ENCODE measurements around the gene ZCCHC4.
A peak's percentile ranks its signal among the peaks of the same experiment; 100 is the strongest.
"Not testable (repeated sequence)": the region's sequence is repeated elsewhere in the genome, so short reads cannot be mapped to it uniquely, and the experiment has no call there.

Gene ZCCHC4

DNA sequence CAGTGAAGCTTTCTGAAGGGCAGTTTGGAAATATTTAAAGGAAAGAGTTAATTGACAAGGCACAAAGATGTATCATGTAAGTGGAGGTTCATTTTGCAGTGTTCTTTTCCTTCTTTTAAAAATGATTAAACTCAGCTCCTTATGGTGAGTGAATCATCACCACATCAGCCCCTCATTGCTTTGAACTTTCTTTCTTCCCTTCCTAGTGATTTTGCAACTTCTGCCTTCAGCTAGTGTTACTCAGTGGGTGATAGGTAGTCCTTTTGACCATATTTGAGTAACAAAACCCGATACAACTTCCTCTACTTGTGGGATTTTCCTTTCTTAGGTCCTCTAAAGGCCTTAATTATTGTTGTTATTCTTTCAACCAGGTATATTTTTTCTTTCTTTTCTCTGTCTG is 8.2 kb downstream of the ZCCHC4 start:
- no peak for DNase-seq (ENCODE audit: low spot score)

DNA sequence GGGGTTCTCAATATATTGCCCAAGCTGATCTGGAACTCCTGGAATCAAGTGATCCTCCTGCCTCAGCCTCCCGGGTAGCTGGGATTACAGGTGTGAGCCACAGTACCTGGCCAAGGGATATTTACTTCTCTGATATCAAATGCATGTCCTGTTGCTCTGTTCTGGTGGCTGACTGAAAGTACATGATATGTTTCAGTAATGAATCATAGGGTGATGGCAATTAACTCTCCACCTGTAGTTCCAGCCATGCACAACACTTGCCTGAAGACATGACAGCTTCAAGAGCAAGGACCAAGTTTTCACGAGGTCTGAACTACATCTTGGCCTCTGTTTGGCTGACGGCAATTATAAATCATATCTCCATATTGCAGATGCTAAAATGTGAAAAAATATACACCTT is 9.1 kb downstream of the ZCCHC4 start:
- DNase-seq (ENCODE audit: low spot score) = no peak

DNA sequence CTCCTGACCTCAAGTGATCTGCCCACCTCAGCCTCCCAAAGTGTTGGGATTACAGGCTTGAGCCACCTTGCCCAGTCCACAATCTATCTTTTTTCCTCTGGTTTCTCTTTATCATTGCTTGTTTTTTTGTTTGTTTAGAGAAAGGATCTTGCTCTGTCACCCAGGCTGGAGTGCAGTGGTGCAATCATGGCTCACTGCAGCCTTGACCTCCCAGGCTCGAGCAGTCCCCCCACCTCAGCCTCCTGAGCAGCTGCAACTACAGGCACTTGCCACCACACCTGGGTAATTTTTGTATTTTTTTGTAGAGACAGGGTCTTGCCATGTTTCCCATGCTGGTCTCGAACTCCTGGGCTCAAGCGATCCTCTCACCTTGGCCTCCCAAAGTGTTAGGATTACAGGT is 15.9 kb downstream of the ZCCHC4 start:
- DNase-seq (ENCODE audit: low spot score) = not testable (repeated sequence)

DNA sequence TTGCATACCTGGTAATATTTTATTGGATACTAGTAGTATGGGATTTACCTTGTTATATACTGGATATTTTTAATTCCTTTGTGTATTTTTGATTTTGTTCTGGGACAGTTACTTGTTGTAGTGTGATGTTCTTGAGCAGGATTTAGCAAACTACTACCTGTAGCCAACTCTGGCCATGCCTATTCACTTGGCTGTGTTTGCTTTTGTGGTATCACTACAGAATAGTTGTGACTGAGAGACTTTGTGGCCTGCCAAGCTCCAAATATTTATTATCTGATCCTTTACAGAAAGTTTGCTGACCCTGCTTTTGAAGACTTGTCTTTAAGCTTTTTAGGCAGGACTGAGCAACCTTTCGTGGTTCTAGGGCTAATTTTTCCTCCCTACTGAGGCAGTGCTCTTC is 17.8 kb downstream of the ZCCHC4 start:
- DNase-seq (ENCODE audit: low spot score) = no peak

DNA sequence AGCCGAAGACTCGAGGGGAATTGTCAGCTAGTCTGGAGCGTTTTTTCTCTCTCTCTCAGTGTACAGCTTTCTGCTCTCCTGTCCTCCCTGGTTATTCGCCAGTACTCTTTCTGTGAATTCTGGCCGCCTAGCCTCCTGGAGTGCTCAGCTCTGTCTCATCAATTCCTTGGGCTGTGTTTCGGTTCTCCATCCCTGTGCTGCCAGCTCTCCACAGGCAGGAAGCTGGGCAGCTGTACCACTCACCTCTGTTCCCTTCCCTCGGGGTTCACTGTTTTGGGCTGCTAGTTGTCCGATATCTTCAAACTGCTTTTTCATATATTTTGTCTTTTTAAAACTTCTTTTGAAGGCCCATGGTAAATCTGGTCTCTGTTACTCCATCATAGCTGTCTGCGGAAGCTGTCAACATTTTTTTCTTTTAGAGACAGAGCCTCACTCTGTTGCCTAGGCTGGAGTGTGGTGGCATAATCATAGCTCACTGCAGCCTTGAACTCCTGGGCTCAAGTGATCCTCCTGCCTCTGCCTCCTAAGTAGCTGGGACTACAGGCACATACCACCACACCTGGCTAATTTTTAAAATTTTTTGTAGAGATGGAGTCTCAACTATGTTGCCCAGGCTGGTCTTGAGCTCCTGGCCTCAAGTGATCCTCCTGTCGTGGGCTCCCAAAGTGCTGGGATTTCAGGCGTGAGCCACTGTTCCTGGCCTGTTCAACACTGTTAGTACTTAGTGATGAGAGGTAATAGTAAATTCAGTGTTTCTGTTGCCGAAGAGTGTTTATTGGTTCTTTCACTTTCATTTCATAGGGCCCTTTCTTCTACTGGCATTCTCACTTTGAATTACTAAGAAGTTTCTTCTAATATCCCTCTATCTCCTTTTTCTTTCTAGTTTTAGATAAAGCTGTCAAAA is 18.6 kb downstream of the ZCCHC4 start:
- no peak for DNase-seq (ENCODE audit: low spot score)

DNA sequence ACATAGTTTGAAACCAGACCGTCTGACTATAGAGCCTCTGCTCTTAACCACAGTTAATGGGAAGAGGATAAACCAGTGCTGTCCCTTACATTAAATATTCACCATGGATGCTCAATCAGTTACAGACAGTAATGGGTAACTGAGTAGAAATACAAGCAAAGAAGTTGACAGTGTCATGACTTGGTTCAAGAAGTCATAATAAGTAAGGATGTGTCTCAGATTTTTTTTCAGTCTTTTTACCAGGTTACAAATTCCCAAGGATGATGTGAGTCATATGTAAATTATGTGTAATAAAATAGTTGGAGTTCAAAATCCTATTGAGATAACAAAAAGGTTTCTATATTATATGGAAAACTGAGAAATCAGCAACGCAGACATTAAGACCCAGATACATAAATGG is 31.1 kb downstream of the ZCCHC4 start:
- no peak for DNase-seq (ENCODE audit: low spot score)

DNA sequence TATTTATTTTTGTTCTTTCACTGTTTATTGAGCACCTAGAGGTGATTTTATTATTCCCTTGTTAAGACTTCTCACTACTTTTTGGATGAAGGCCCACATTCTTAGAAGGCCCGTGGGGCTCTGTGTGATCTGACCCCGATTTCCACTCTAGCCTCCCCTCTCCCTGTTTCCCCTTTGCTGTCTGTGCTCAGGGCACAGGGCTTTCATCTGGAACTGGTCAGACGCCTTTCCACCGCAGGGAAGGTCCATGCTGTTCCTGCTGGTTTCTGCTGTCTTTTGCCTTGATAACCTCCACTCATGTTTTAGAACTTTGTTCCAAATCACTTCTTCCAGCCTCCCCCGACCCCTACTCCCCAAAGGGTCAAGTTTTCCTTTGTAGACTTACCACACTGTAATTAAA is 33.2 kb downstream of the ZCCHC4 start:
- DNase-seq (ENCODE audit: low spot score) = no peak

DNA sequence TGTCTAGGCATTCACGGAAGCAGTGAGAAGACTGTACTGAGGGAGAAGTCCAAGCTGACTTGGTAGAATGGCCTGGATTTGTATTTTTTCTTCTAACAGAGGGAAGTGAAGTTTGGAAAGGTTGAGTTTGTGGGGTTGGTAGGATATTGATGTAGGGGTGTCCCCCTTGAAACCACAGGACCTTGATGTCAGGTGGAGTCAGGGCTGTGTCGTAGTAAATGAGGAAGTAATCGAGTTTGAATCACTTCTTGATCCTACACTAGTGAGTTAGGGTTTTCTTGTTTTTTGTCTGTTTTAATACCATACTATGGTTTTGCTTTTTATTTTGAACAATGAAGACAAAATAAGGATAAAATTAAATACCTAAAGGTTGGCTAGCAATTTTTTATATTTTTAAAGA is 34.3 kb downstream of the ZCCHC4 start:
- DNase-seq (ENCODE audit: low spot score) = no peak

DNA sequence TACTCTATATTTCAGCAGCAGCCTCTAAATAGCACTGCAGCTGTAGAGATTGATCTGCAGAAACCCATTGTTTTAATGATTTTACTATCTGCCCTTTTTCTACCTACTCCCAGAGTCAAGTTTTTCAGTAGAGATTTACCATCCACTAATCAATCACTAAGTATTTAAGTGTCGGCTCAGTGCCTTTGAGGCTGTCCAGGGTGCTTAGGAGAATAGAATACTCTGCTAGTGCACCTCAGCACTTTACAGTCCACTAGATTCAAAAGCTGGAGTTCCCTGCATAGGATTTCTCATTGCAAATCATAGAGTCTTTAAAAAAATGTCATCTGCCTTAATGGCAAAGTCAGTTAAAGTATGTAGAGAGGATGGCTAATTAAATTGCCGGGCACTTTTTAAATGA is 34.9 kb downstream of the ZCCHC4 start:
- no peak for DNase-seq (ENCODE audit: low spot score)

DNA sequence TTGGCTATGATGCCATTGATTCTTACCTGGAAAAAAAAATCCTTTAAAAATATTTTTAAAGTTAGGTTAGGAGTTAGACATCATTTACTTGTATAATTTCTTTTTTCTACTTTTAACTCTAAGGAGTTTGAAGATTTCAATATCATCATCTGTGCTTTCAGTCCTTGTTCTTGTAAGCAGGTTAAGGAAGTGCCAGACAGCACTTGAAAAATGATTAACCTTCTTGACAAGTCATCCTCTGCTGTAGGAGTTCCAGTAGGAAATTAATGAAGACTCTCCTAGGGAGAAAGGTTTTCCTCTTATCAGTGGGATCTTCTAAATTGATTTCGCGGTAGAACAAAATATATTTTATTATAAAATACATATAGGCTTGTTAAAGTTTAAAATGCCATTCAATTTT is 35.4 kb downstream of the ZCCHC4 start:
- no peak for DNase-seq (ENCODE audit: low spot score)

DNA sequence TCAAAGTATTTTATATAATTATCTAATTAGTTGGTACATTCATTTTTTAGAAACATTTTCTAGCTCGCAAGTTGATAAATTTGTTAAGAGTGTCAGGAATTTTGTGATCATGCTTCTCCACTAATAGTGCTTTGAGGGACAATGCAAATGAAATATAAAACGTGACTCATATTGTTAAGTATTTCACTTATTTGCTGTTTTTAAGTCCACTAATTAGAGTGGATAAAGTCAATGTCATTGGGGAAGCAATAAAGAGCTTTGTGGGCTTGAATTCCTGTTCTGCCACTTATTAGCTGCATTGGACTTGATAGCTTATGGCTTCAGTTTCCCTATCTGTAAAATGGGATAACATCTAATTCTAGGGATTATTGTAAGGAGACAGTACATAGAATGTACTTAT is 38.0 kb downstream of the ZCCHC4 start:
- no peak for DNase-seq (ENCODE audit: low spot score)

DNA sequence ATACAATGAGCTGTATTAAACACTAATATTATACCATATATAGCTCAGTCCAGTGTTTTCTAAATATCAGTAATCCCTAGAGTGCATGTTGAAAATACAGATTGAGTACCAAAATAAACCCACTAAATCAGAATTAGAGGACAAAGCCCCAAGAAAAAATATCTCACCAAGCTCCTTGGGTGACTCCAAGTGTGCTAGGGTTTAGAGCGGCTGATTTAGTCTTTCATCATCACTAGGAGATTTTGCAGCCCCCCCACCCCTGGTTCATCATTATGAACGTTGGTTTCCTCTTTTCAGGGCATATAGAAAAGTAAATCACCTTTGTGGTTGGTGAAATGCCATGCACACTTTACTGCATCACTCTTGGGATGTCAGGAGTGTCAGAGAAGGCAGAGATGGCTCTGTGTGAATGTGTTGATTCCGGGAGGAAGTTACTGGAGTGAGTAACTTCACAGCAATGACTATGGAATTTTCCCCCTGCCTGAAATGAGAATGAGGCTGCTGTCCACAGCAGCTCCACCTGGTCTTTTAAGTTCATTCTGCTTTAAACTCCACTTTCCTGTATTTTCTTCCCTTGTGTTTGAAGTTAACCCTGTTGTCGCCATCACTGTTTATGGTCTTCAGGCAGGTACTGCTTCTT is 39.3 kb downstream of the ZCCHC4 start:
- no peak for DNase-seq (ENCODE audit: low spot score)

DNA sequence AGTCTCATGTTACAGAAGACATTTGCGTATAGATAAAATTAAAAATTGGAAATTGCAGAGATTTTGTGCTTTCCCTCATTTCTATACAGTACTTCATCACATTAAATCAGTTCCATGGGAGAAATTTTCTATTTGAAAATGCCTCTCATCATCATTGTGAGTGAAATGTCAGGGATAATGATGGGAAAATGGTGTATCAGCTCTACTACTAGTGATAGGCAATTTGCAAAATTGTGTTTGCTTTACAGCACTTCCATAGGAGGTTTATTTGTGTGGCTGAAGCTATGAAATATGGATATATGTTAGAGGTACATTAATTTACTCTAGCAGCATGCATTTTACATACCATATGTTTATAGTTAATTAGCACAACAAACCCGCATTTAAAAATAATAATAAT is 43.5 kb downstream of the ZCCHC4 start:
- no peak for DNase-seq (ENCODE audit: low spot score)

DNA sequence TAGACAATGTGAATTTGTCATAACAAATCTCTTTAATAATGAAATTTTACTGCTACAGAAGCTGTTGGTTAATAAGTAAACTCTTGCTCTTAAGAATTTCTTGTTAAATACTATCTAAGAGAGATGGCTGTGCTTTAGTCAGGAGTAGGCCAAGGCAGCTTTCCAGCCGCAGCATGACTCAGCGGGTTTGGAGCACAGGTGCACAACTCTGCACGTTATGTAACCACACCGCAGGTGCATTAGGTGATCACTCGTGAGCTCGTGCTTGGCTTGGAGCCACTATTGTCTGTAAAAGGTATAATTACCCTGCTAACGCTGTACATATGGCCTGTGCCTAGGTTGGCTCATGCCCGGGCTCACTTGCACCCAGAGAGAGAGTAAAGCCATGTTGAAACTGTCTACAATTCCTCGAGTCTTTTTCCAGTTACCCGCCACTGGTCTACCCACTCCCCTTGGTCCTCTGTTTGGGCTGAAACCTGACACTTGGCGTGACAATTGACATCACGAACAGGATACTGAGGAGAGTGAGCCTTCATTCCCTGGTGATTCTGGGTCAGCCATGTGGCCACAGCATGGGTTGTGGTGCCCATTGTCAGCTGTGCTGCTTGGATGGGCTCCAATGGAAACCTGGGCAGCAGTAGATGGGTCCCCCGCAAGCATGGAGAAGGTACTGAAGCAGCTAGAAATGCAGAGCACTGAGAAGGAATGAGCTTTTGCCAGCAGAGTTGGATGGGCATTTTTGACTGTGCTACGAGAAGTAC is 46.1 kb downstream of the ZCCHC4 start:
- no peak for DNase-seq (ENCODE audit: low spot score)

DNA sequence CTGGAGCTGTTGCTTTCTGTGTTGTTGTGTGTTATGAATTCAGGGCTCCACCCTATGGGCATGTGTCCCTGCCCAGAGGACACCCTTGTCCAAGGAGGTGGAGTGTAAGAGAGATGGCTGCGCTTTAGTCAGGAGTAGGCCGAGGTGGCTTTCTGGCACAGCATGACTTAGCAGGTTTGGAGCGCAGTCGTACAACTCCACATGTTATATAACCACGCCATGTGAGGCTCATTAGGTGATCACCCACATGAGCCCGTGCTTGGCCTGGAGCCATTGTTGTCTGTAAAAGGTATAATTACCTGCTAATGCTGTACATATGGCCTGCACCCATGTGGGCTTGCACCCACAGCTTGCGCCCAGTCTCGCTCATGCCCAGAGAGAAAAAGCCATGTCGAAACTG is 48.7 kb downstream of the ZCCHC4 start:
- no peak for DNase-seq (ENCODE audit: low spot score)

DNA sequence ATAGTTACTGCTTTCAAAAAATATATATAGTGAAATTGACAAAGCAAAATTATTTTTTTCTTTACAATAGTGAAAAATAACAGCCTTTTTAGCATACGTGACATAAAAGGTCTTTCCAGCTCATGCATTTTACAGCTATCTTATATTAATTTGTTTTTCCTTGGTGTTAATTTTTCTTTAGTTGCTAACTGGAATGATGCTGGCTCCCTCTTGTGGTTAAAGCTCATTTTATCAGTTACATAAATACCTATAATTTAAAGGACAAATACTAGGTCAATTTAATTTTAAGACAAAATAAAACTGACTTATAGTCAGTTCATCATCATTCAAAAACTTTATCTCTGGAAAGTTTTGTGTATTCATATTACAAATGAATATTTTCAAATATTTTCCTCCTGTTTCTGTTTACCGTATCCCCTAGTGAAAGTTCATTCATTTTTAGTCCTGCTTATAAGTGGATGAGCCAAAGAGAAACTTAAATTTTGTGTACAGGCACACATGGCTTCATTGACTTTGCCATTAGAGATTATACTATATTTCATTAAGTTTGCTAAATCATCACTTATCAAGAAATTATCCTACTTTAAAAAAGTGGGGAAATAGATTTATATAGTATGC is 54.5 kb downstream of the ZCCHC4 start:
- no peak for DNase-seq (ENCODE audit: low spot score)

DNA sequence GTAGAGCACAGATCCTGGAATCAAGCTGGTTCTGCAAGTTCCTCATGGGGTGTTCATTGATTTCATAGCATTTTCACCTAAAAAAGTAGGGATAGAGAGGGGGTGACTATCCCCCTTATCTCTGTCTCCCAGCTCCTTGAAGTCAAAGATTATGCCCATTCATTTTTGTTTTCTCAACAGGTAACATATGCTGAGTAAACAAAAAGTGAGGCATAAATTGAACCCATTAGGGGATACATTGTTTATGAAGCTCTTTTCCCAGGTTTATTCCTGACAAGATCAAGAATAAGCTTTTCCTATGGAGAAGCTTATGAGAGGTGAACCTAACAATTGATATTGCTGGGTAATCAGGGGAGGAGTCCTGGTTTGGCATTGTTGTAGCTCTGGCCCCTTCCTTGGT is 55.3 kb downstream of the ZCCHC4 start:
- DNase-seq (ENCODE audit: low spot score) = no peak

DNA sequence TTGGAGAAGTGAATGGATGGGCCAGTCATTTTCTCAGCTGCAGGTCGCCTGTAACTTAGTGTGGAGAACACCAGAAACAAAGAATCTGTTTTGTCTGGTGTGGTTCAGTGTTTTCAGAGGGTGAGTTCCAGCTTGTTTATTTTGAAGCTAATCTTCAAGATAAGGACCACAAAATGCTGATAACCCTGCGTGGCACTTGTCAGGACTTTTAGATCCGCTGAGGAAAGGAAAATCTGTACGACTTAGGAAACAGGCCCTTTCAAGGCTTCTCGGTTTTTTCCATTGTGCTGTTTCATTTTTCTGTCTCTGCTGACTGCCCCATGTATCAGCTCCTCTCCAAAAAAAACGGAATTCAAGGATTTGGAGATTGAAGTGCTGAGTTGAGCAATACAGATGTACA is 55.7 kb downstream of the ZCCHC4 start:
- DNase-seq (ENCODE audit: low spot score) = no peak

DNA sequence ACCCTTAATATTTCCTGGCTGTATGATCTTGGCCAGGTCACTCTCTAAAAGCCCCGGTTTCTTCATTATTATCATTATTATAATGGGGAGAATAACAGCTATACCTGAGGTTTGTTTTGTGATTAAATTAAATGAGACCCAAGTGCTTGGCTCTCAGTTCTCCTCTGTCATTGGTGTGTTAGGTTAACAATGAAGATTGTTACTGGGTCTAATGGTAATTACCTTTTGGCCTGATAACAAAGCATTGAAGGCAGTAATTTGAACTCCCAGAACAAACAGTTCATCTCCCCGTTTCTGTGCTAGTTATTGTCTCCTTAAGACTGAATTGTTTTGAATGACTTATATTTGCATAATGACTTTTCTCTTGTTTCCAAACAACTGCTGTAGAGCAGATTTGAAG is 57.7 kb downstream of the ZCCHC4 start:
- no peak for DNase-seq (ENCODE audit: low spot score)

DNA sequence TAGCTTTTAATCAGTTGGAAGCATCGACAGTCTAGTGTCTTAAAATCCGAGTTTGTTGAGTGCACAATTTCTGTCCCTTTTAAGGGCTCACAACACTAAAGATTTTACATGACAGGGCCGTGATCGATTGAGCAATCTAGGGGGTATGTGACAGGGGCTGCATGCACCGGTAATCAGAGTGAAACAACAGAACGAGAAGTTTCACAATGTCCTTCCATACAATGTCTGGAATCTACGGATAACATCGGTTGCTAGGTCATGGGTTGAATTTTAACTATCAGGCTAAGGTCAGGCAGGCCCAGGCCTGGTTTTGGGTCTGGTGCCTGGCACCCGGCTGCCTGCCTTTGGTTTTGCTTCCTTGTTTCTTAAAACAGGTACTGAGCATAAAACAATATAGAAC is 60.0 kb downstream of the ZCCHC4 start:
- DNase-seq (ENCODE audit: low spot score) = not testable (repeated sequence)

DNA sequence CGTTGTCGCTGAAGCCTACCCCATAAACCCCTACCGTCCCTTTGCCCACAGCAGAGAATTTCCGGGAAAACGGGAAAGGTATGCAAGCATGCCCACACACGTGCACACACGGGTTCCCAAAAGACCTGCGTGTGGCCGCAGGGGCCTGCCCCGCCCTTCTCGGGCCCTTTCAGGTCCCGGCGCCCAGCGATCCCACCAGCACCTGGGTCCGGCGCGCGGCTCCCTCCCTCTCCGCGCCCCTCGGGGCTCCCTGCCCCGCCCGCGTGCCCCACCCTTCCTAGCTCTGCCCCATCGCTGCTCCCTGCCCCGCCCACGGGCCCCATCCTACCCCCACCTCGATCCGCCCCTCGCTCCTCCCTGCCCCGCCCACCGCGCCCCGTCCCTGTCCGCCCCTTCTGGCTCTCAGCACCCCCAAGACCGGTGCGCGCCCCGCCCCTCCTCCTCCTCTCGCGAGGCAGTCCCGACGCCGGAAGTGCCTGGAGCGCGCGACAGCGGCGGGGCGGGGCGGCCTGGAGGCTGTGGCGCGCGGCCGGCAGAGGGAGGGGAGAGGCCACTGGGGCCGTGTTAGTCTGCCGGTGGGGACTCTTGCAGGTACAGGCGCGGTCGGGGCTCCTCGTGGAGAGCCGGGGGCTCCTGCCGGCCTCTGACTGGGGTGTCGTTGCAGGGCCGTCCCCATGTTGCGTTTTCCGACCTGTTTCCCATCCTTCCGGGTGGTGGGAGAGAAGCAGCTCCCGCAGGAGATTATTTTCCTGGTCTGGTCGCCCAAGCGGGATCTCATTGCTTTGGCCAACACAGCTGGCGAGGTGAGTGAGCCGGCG is 64.4 kb downstream of the ZCCHC4 start, which contains the start of gene ANAPC4:
ANAPC4 (plus strand) TSS at position 510 of the 818 bp plus-strand sequence; CDS start at position 675, 165 bp downstream.
- DNase-seq (ENCODE audit: low spot score) = peak; percentile 94

Measured in ecto neural progenitor cell (in vitro differentiated cells).